Bronchial epithelial cell (primary cell): ENCODE data around the gene TUBA3E. TPM values are rescaled to one million over a fixed set of nuclear protein-coding genes. Genes with fewer than 3 reads are reported as not detected.
A peak's percentile ranks its signal among the peaks of the same experiment; 100 is the strongest.
"Not testable (repeated sequence)": the region's sequence is repeated elsewhere in the genome, so short reads cannot be mapped to it uniquely, and the experiment has no call there.

ENCODE experiments used
- DNase-seq: peaks from one replicate; pipeline ENCODE4 v3.0.0-alpha.2; 2010; ENCODE audit warnings: low read depth
- FAIRE-seq: peaks from 2 replicates; lab custom pipeline; 2011; peaks lifted over from hg19 to GRCh38; lab: Jason Lieb, UNC
- H3K27me3 ChIP-seq: 2 replicates; pipeline ENCODE4 v1.5.1; 2011; ENCODE audit warnings: low read length; ENCODE audit not compliant: control insufficient read depth, insufficient read depth
- H3K36me3 ChIP-seq: 2 replicates; pipeline ENCODE4 v1.5.1; 2011; ENCODE audit warnings: low read length; ENCODE audit not compliant: control insufficient read depth, insufficient read depth
- H3K4me3 ChIP-seq: 2 replicates; pipeline ENCODE4 v1.5.1; 2011; ENCODE audit warnings: mild to moderate bottlenecking, low read depth, low read length, control low read depth
- CTCF ChIP-seq: IDR thresholded peaks from 2 replicates; pipeline ENCODE4 v1.5.1; 2011; ENCODE audit warnings: mild to moderate bottlenecking, moderate library complexity, low read length, control low read depth, inconsistent platforms; ENCODE audit not compliant: insufficient read depth, severe bottlenecking
- total RNA-seq: library from RNA; depleted of rRNA; stranded (reverse); fragments of >200 nt; gene quantifications from 2 replicates; pipeline ENCODE4 v1.2.1, GENCODE V29; 2014

Gene TUBA3E
- total RNA-seq, 1 donor from 2014 or later = not detected

GRCh38 chr2:130231656-130232055 is 33.4 kb upstream of the TUBA3E start:
- no peak for FAIRE-seq
- no peak overlapping the region for H3K4me3 ChIP-seq
- no peak for TF ChIP-seq CTCF
- no peaks in the 10 kb centered on the region for H3K27me3 ChIP-seq
- no peaks in the 10 kb centered on the region for H3K36me3 ChIP-seq
- no peak for DNase-seq

GRCh38 chr2:130230907-130231306 is 32.7 kb upstream of the TUBA3E start:
- H3K4me3 ChIP-seq, H3K36me3 ChIP-seq, DNase-seq, FAIRE-seq, H3K27me3 ChIP-seq: not testable (repeated sequence)

- H3K36me3 ChIP-seq, H3K27me3 ChIP-seq, H3K4me3 ChIP-seq, DNase-seq, FAIRE-seq: not testable (repeated sequence)
These were observed 32.1 kb upstream of the TUBA3E start for GRCh38 chr2:130230376-130230775.

GRCh38 chr2:130229161-130229510 is 30.9 kb upstream of the TUBA3E start:
- not testable (repeated sequence) for FAIRE-seq, DNase-seq, H3K4me3 ChIP-seq, H3K27me3 ChIP-seq, H3K36me3 ChIP-seq

GRCh38 chr2:130228467-130229160 is 30.4 kb upstream of the TUBA3E start:
- not testable (repeated sequence) for DNase-seq, H3K27me3 ChIP-seq, FAIRE-seq, H3K4me3 ChIP-seq, H3K36me3 ChIP-seq

GRCh38 chr2:130228005-130228404 is 29.8 kb upstream of the TUBA3E start:
- H3K36me3 ChIP-seq, H3K4me3 ChIP-seq, DNase-seq, FAIRE-seq, H3K27me3 ChIP-seq: not testable (repeated sequence)

- not testable (repeated sequence) for FAIRE-seq, H3K27me3 ChIP-seq, H3K36me3 ChIP-seq, H3K4me3 ChIP-seq, DNase-seq
These were observed 24.3 kb upstream of the TUBA3E start for GRCh38 chr2:130222523-130222922.

GRCh38 chr2:130220505-130220904 is 22.3 kb upstream of the TUBA3E start:
- not testable (repeated sequence) for DNase-seq, H3K27me3 ChIP-seq, FAIRE-seq, H3K4me3 ChIP-seq, H3K36me3 ChIP-seq

- H3K36me3 ChIP-seq, DNase-seq, H3K27me3 ChIP-seq, H3K4me3 ChIP-seq: not testable (repeated sequence)
- peak; percentile 18 for FAIRE-seq
These were observed 20.9 kb upstream of the TUBA3E start for GRCh38 chr2:130219147-130219546.

GRCh38 chr2:130207051-130207450 is 8.8 kb upstream of the TUBA3E start:
- H3K4me3 ChIP-seq, DNase-seq, H3K36me3 ChIP-seq, FAIRE-seq, H3K27me3 ChIP-seq: not testable (repeated sequence)

GRCh38 chr2:130203150-130203549 is 4.9 kb upstream of the TUBA3E start:
- H3K4me3 ChIP-seq, H3K27me3 ChIP-seq, H3K36me3 ChIP-seq, DNase-seq, FAIRE-seq: not testable (repeated sequence)

- not testable (repeated sequence) for DNase-seq, H3K36me3 ChIP-seq, H3K27me3 ChIP-seq, FAIRE-seq, H3K4me3 ChIP-seq
These were observed 4.3 kb upstream of the TUBA3E start for GRCh38 chr2:130202518-130202917.

- not testable (repeated sequence) for FAIRE-seq, H3K27me3 ChIP-seq
These were observed 2.2 kb downstream of the TUBA3E start for GRCh38 chr2:130196052-130196451.

GRCh38 chr2:130195089-130195635 is 3.1 kb downstream of the TUBA3E start:
- not testable (repeated sequence) for FAIRE-seq, DNase-seq, H3K4me3 ChIP-seq, H3K36me3 ChIP-seq, H3K27me3 ChIP-seq

More at GRCh38 chr2:130196052-130196451, 2.2 kb downstream of the TUBA3E start:
- not testable (repeated sequence) for H3K4me3 ChIP-seq, H3K36me3 ChIP-seq, DNase-seq
